AG04450 (cell line): ENCODE data around the gene TRAPPC12. TPM values are rescaled to one million over a fixed set of nuclear protein-coding genes. Genes with fewer than 3 reads are reported as not detected.

Experiments
- CTCF ChIA-PET: fragments of 300-600, 350-600 bp; formaldehyde crosslinking; extraction: SDS; loops from one replicate; lab custom pipeline; 2022; ENCODE audit warnings: antibody characterized with exemption, inconsistent platforms; lab: Charles Lee
- POLR2A ChIA-PET: fragments of 350-600 bp; formaldehyde crosslinking; extraction: SDS; loops from one replicate; lab custom pipeline; 2021; ENCODE audit warnings: antibody characterized with exemption, inconsistent platforms; lab: Yijun Ruan, JAX
- DNase-seq: peaks from one replicate; pipeline ENCODE4 v3.0.0-alpha.2; 2011; ENCODE audit warnings: low read depth, low spot score
- H3K27ac ChIP-seq: one replicate; pipeline ENCODE4 v1.5.1; 2012; ENCODE audit warnings: low read depth, low read length, control low read depth
- H3K27me3 ChIP-seq: one replicate; pipeline ENCODE4 v1.6.0; 2012; ENCODE audit warnings: low read length; ENCODE audit not compliant: control insufficient read depth, insufficient read depth
- H3K4me3 ChIP-seq: 2 replicates; pipeline ENCODE4 v1.5.1; 2011; ENCODE audit warnings: mild to moderate bottlenecking, low read depth, low read length, control low read depth
- H3K9me3 ChIP-seq: 2 replicates; pipeline ENCODE4 v1.5.1; 2012; ENCODE audit warnings: low read length; ENCODE audit not compliant: control insufficient read depth, insufficient read depth
- CTCF ChIP-seq: IDR thresholded peaks from 2 replicates; pipeline ENCODE4 v1.5.1; 2011; ENCODE audit warnings: low read depth, low read length, control low read depth, inconsistent platforms
- polyA plus RNA-seq: library from polyadenylated mRNA; depleted of rRNA; stranded (reverse); fragments of >200 nt; gene quantifications from 2 replicates; pipeline ENCODE4 v1.2.3, GENCODE V29; 2011

TRAPPC12 gene
- polyA plus RNA-seq, 1 experiment, result 41.7 TPM

- Histone ChIP-seq H3K9me3 (peaks cover 13% of the 10 kb centered on the region; the same call in 1 of the 2 replicates), H3K27ac (peak within 1 kb of the TSS; percentile 81), H3K4me3 (peak within 1 kb of the TSS; percentile 95), H3K27me3 (no peaks in the 10 kb centered on the region)
- peak; percentile 94 for DNase-seq
- no peak for TF ChIP-seq CTCF
- POLR2A ChIA-PET, result interaction anchor here (0.6 to 1.4 kb wide), 5 partner anchors 9 to 180 kb away, joined by 3 to 10 read pairs (median 4); partner anchors contain the start of gene RNASEH1
- CTCF ChIA-PET, result interaction anchor here (0.9 to 1.6 kb wide), 2 partner anchors 46 to 84 kb away, joined by 6 read pairs; no protein-coding TSS in a partner anchor
Measured at GRCh38 chr2:3377612-3378432, 1.7 kb upstream of the TRAPPC12 start, which contains the start of gene EIPR1. TSS of gene EIPR1 (minus strand) at chr2:3377818. CDS start at chr2:3377689, 129 bp downstream.

- Histone ChIP-seq H3K27me3 (no peaks in the 10 kb centered on the region), H3K9me3 (peaks cover 13% of the 10 kb centered on the region; the same call in 1 of the 2 replicates), H3K27ac (peak overlapping the region; percentile 88), H3K4me3 (peak overlapping the region; percentile 99)
- DNase-seq, result no peak
- CTCF ChIA-PET, result interaction anchor here (3.6 kb wide), 1 partner anchor 45 kb away, joined by 13 read pairs; no protein-coding TSS in a partner anchor
- no peak for TF ChIP-seq CTCF
- POLR2A ChIA-PET, result no interaction called here
Measured at GRCh38 chr2:3379339-3379646, 201 bp upstream of the TRAPPC12 start.

- ChIA-PET CTCF (interaction anchor here (1.0 to 4.4 kb wide), 6 partner anchors 8 to 1636 kb away, joined by 3 to 39 read pairs (median 4); no protein-coding TSS in a partner anchor), POLR2A (interaction anchor here (1.9 kb wide), 1 partner anchor 9 kb away, joined by 10 read pairs; the partner anchor contains the start of gene EIPR1)
- Histone ChIP-seq H3K4me3 (no peak overlapping the region; the same call in 1 of the 2 replicates), H3K9me3 (peaks cover 4% of the 10 kb centered on the region; the same call in 1 of the 2 replicates), H3K27ac (peak overlapping the region; percentile 74), H3K27me3 (no peaks in the 10 kb centered on the region)
- no peak for TF ChIP-seq CTCF
- no peak for DNase-seq
Measured at GRCh38 chr2:3386448-3386958, 7.0 kb downstream of the TRAPPC12 start.

- CTCF ChIA-PET, result interaction anchor here (1.1 to 4.4 kb wide), 5 partner anchors 8 to 84 kb away, joined by 3 to 39 read pairs (median 4); no protein-coding TSS in a partner anchor
- POLR2A ChIA-PET, result interaction anchor here (1.9 kb wide), 1 partner anchor 9 kb away, joined by 10 read pairs; the partner anchor contains the start of gene EIPR1
- peak overlapping the region; percentile 47 for H3K27ac ChIP-seq
Measured at GRCh38 chr2:3387011-3387410, 7.5 kb downstream of the TRAPPC12 start.

More at GRCh38 chr2:3387011-3387410, 7.5 kb downstream of the TRAPPC12 start:
- Histone ChIP-seq H3K4me3 (no peak overlapping the region), H3K9me3 (peaks cover 4% of the 10 kb centered on the region; the same call in 1 of the 2 replicates), H3K27me3 (no peaks in the 10 kb centered on the region)
- no peak for TF ChIP-seq CTCF
- DNase-seq, result no peak
